ENCODE results near the gene PWWP2B. TPM values are rescaled to one million over a fixed set of nuclear protein-coding genes. Genes with fewer than 3 reads are reported as not detected.
A peak's percentile ranks its signal among the peaks of the same experiment; 100 is the strongest.

The PWWP2B gene
- total and polyA plus RNA-seq, 2 of the 13 experiments (the other 11 are each of a cell fraction or from before 2014, with no cell fraction given) = 2.3 to 4.7 TPM

DNA sequence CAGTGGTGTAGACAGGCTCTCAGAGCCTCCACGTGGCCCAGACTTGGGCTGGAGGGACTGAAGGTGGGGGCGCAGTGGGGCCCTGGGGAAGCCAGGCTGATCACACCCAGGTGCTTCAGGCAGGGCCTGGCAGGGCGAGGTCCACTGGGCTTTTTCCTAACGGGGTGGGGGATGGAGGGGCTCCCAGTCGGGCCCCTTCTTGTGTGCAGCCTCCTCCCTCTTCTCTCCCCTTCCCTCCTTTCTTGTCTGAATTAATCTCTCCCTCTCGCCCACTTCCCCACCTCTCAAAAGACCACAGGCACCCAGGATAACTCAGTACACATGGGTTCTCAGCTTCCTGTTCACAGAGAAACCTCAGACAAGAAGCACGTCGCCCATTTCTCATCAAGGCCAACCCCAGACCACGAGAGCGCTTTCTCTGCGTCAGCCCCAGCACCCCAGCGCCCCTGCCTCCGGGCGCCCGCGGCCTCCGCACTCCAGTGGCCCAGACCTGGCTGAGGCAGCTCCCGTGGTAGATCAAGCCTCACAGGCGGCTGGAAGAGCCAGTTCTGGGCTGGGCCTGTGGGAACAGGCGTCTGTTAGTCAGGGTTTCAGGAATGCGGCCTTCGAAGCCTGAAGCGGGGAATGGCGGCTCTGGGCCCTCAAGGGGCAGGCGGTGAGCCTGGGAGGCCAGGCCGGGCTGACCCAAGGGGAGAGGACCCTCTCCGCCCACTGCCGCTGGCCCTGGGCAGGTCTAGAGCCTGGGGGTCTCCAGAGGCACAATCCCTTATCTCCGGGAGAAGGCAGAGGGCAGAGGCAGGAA, 50.6 kb downstream of the PWWP2B start (continued):
- TF ChIP-seq, protein P1, sequence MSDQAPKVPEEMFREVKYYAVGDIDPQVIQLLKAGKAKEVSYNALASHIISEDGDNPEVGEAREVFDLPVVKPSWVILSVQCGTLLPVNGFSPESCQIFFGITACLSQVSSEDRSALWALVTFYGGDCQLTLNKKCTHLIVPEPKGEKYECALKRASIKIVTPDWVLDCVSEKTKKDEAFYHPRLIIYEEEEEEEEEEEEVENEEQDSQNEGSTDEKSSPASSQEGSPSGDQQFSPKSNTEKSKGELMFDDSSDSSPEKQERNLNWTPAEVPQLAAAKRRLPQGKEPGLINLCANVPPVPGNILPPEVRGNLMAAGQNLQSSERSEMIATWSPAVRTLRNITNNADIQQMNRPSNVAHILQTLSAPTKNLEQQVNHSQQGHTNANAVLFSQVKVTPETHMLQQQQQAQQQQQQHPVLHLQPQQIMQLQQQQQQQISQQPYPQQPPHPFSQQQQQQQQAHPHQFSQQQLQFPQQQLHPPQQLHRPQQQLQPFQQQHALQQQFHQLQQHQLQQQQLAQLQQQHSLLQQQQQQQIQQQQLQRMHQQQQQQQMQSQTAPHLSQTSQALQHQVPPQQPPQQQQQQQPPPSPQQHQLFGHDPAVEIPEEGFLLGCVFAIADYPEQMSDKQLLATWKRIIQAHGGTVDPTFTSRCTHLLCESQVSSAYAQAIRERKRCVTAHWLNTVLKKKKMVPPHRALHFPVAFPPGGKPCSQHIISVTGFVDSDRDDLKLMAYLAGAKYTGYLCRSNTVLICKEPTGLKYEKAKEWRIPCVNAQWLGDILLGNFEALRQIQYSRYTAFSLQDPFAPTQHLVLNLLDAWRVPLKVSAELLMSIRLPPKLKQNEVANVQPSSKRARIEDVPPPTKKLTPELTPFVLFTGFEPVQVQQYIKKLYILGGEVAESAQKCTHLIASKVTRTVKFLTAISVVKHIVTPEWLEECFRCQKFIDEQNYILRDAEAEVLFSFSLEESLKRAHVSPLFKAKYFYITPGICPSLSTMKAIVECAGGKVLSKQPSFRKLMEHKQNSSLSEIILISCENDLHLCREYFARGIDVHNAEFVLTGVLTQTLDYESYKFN (CRISPR knock-in tag; conservative IDR thresholded peaks at IDR 0.05) = no peak
- TF ChIP-seq THRA (CRISPR knock-in tag; IDR thresholded peaks at IDR 0.05; ENCODE audit: borderline replicate concordance) = no peak
- TF ChIP-seq ZSCAN31 (CRISPR knock-in tag; IDR thresholded peaks at IDR 0.05; ENCODE audit: low read depth) = peak; percentile 1; the same call in 1 of the 2 replicates
- 0 out of 2 replicates have a peak, but pooled peaks have one; percentile 63 for TF ChIP-seq ZNF414 (CRISPR knock-in tag; IDR thresholded peaks at IDR 0.05)
- TF ChIP-seq MTF1 (CRISPR knock-in tag; IDR thresholded peaks at IDR 0.05) = no peak
- TF ChIP-seq, protein P2, sequence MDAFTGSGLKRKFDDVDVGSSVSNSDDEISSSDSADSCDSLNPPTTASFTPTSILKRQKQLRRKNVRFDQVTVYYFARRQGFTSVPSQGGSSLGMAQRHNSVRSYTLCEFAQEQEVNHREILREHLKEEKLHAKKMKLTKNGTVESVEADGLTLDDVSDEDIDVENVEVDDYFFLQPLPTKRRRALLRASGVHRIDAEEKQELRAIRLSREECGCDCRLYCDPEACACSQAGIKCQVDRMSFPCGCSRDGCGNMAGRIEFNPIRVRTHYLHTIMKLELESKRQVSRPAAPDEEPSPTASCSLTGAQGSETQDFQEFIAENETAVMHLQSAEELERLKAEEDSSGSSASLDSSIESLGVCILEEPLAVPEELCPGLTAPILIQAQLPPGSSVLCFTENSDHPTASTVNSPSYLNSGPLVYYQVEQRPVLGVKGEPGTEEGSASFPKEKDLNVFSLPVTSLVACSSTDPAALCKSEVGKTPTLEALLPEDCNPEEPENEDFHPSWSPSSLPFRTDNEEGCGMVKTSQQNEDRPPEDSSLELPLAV (CRISPR knock-in tag; conservative IDR thresholded peaks at IDR 0.05; ENCODE audit: low read depth) = no peak
- peak; percentile 51 for TF ChIP-seq YY1 (IDR thresholded peaks at IDR 0.05; ENCODE audit: insufficient read depth, insufficient replicate concordance, low read depth, low read length)
- TF ChIP-seq ZNF816 (CRISPR knock-in tag; IDR thresholded peaks at IDR 0.05; ENCODE audit: borderline replicate concordance) = no peak
- TF ChIP-seq, protein P3, sequence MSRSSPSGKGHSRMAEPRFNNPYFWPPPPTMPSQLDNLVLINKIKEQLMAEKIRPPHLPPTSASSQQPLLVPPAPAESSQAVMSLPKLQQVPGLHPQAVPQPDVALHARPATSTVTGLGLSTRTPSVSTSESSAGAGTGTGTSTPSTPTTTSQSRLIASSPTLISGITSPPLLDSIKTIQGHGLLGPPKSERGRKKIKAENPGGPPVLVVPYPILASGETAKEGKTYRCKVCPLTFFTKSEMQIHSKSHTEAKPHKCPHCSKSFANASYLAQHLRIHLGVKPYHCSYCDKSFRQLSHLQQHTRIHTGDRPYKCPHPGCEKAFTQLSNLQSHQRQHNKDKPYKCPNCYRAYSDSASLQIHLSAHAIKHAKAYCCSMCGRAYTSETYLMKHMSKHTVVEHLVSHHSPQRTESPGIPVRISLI (CRISPR knock-in tag; IDR thresholded peaks at IDR 0.05; ENCODE audit: borderline replicate concordance) = no peak
- TF ChIP-seq SP2 (CRISPR knock-in tag; IDR thresholded peaks at IDR 0.05) = 0 out of 2 replicates have a peak, but pooled peaks have one; percentile 25
- peak; percentile 36; the same call in 1 of the 2 replicates for TF ChIP-seq ZNF143 (CRISPR knock-in tag; IDR thresholded peaks at IDR 0.05)
- TF ChIP-seq NAIF1 (CRISPR knock-in tag; IDR thresholded peaks at IDR 0.05; ENCODE audit: borderline replicate concordance) = no peak
- TF ChIP-seq BRCA1 (CRISPR knock-in tag; IDR thresholded peaks at IDR 0.05) = no peak
- TF ChIP-seq, protein P4, sequence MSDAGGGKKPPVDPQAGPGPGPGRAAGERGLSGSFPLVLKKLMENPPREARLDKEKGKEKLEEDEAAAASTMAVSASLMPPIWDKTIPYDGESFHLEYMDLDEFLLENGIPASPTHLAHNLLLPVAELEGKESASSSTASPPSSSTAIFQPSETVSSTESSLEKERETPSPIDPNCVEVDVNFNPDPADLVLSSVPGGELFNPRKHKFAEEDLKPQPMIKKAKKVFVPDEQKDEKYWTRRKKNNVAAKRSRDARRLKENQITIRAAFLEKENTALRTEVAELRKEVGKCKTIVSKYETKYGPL (CRISPR knock-in tag; IDR thresholded peaks at IDR 0.05) = 0 out of 2 replicates have a peak, but pooled peaks have one; percentile 28
- TF ChIP-seq PITX1 (CRISPR knock-in tag; IDR thresholded peaks at IDR 0.05) = no peak
- no peak for TF ChIP-seq HMG20A (CRISPR knock-in tag; IDR thresholded peaks at IDR 0.05; ENCODE audit: borderline replicate concordance)
- no peak for TF ChIP-seq MED13 (CRISPR knock-in tag; IDR thresholded peaks at IDR 0.05)
